Ovary (tissue), 9 donors: ENCODE data around the gene NKX6-2. TPM values are rescaled to one million over a fixed set of nuclear protein-coding genes. Genes with fewer than 3 reads are reported as not detected.

Source experiments
- DNase-seq, 5 donors: peaks; one replicate each; pipeline ENCODE4 v3.0.0-alpha.2; 2019 to 2020
- H3K27ac ChIP-seq, 2 donors: fragments of 200-600 bp; one replicate each; pipeline versions ENCODE4 v1.5.1 to v1.8.0; 2019 to 2022
- H3K27me3 ChIP-seq: fragments of 200-600 bp; one replicate; pipeline ENCODE4 v1.8.0; 2022
- H3K36me3 ChIP-seq: fragments of 200-600 bp; sonication (generic); one replicate; pipeline ENCODE4 v1.5.1; 2019
- H3K4me1 ChIP-seq: one replicate; pipeline ENCODE4 v1.8.1; 2013; ENCODE audit warnings: mild to moderate bottlenecking, moderate library complexity; ENCODE audit not compliant: insufficient read depth
- H3K4me3 ChIP-seq: fragments of 200-600 bp; sonication (generic); one replicate; pipeline ENCODE4 v1.5.1; 2017
- H3K9me3 ChIP-seq, 2 donors: fragments of 200-600 bp in 1 of 2; sonication (generic) in 1 of 2; one replicate each; pipeline versions ENCODE4 v1.5.1 to v1.8.1; 2013 to 2019; ENCODE audit warnings: mild to moderate bottlenecking in 1 of 2, moderate library complexity in 1 of 2
- EP300 ChIP-seq: sonication (generic); formaldehyde crosslinking; IDR thresholded peaks from one replicate; pipeline ENCODE4 v1.6.1; 2017; ENCODE audit warnings: antibody characterized with exemption
- POLR2A ChIP-seq: fragments of 450-650 bp; IDR thresholded peaks from one replicate; pipeline ENCODE4 v1.6.1; 2017; ENCODE audit warnings: antibody characterized with exemption, mild to moderate bottlenecking, moderate library complexity
- WGBS, 3 donors: extraction: QIAGEN DNeasy Blood & Tissue Kit in 1 of 3; methylation state at CpG; one replicate each; pipeline versions ENCODE4 v1.1.5 to v1.1.7; 2013 to 2017; 5-methylcytosine and 5-hydroxymethylcytosine counted together
- intact Hi-C, 4 donors: fragments of 100-400 bp; cut with DNase I; formaldehyde crosslinking; loops; one replicate each; pipeline versions ENCODE4 v1.11.0 to v1.15.1; 2022 to 2023
- polyA plus RNA-seq, 2 donors: library from polyadenylated mRNA; stranded (reverse); fragments of 200-250 nt in 1 of 2; fragments of 350-450 nt in 1 of 2; fragmentation: Illumina TruSeq in 1 of 2; extraction: RNeasy Lipid Tissue Mini Kit (QIAGEN cat#74804) in 1 of 2; gene quantifications; one replicate each; pipeline ENCODE4 v1.2.3, GENCODE V29; 2013 to 2014
- total RNA-seq, 7 donors: library from RNA; depleted of rRNA in 2 of 7; stranded (reverse); fragments of >200 nt in 2 of 7; fragmentation: NEBNext Ultra II Directional in 3 of 7; extraction: Animal tissue kit (Norgen Biotek cat#: 25700) in 3 of 7; gene quantifications; one replicate each; pipeline versions ENCODE4 v1.1.0 to v1.2.4, GENCODE V29; 2016 to 2023
- TF ChIP-seq, protein P1 (sequence below), 3 donors: fragments of 450-650 bp in 2 of 3; fragments of 200-600 bp in 1 of 3; IDR thresholded peaks; one replicate each; pipeline versions ENCODE4 v1.5.1 to v1.8.0; 2016 to 2022; ENCODE audit warnings: antibody characterized with exemption in 3 of 3, mild to moderate bottlenecking in 1 of 3
- donor health status: DM: no; HTN: no; CAD: no; lungs with moderate emphysema.
- donor health status: DM: no; HTN: no; CAD: no.
- donor health status: Bipolar disorder and iron deficiency.
- donor health status: DM: yes; HTN: yes; CAD: no.
- donor health status: DM: no; HTN: no; CAD: no.
- donor health status: DM: yes; HTN: yes; CAD: no.

The NKX6-2 gene
- total and polyA plus RNA-seq, 9 donors: not detected

DNA sequence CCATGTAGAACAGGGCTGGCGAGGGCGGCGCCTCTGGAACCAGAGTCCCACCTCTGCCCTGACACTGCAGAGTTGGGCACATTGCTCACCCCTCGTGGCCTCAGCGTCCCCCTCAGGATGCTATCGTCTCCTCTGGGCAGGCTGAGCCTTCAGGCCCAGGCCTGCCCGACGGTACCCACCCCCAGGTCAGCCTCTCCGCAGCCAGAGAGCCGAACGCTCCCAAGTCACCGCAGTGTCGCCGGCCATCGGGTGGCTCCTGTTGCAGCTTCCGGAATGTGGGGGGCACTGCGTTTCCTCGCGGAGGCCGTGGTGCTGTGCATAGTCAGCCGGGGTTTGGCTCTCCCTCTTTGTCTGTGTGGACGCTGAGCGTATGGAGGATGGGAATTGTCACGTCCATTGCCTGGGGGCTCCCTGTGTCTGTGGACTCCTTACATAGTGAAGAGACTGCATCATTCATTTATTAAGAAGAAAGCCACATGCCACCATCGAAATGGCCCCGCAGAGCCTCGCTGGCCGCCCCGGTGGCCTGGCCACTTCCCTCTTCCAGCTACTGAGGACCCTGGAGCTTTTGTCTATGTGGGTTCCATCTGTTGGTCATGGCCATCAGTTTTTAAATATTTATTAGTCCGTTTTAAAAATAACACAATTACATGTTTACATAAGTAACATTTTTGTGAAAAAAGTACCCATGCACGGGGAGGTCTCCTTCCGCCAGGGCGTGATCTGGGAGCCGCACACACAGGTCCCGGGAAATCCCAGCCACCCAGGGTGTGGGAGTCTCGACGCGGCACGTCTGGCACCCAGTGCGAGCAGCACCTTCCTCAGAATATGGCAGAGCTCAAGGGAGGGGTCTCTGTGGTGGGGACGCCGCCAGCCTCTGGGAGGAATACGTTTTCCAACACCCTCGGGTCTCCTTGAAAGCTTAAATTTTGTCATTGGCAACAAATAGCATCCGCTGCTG is 15.6 kb downstream of the NKX6-2 start:
- no peak for DNase-seq
- H3K27ac ChIP-seq: no peak overlapping the region
- intact Hi-C loops: no loop called here
- no peaks in the 10 kb centered on the region for H3K4me1 ChIP-seq
- H3K9me3 ChIP-seq: no peaks in the 10 kb centered on the region
- no peak for TF ChIP-seq POLR2A
- no peak overlapping the region for H3K4me3 ChIP-seq
- H3K27me3 ChIP-seq: no peaks in the 10 kb centered on the region
- 90 to 93% (median 93%) methylated on average over 44 to 45 of the region's 45 CpGs for WGBS, 3 donors
- H3K36me3 ChIP-seq: no peaks in the 10 kb centered on the region

DNA sequence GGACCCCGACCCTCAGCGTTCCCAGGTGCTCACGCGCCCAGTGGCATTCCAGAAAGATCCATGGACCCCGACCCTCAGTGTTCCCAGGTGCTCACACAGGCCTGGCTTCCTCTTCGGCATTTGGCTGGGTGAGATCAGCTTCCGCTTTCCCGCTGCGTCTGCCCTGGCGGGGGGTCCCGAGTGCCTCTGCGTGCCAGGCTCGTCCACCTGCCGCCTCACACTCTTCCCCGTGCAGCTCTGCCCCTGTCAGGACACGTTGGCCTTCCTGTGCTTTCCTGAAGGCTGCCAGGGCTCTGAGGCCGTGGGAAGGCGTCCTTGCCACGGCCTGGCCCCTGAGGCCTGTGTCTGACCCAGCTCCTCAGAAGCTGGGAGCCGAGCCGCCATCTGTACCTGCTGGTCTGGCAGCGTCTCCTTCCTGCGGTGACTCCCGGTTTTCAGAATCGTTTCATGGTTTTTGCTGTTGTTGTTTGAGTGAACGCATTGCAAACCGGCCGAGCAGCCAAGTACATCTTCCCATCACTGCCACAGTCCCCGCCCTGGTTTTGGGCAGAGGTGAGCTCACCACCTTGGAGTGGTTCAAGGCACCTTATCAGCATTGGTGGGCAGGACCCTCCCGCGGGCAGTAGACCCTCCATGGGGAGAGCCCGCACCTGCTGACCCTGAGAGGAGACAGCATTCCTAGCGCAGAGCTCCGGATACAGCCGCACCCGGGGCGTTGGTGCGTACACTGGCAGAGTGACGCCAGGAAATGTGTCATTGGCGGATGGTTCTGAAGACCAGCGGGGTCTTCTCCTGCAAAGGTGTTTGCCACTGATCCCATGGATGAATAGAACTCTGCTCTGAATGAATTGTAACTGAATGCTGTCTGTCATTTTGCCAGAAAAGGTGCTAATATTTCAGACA is 17.4 kb downstream of the NKX6-2 start:
- H3K27me3 ChIP-seq: no peaks in the 10 kb centered on the region
- no peak overlapping the region for H3K4me3 ChIP-seq
- no peaks in the 10 kb centered on the region for H3K4me1 ChIP-seq
- H3K36me3 ChIP-seq: no peaks in the 10 kb centered on the region
- whole genome bisulfite sequencing, 3 donors: 97 to 98% (median 98%) methylated on average over 41 of the region's 41 CpGs
- H3K9me3 ChIP-seq: no peaks in the 10 kb centered on the region
- no peak for DNase-seq
- intact Hi-C loops: no loop called here
- no peak overlapping the region for H3K27ac ChIP-seq
- TF ChIP-seq, protein P1, sequence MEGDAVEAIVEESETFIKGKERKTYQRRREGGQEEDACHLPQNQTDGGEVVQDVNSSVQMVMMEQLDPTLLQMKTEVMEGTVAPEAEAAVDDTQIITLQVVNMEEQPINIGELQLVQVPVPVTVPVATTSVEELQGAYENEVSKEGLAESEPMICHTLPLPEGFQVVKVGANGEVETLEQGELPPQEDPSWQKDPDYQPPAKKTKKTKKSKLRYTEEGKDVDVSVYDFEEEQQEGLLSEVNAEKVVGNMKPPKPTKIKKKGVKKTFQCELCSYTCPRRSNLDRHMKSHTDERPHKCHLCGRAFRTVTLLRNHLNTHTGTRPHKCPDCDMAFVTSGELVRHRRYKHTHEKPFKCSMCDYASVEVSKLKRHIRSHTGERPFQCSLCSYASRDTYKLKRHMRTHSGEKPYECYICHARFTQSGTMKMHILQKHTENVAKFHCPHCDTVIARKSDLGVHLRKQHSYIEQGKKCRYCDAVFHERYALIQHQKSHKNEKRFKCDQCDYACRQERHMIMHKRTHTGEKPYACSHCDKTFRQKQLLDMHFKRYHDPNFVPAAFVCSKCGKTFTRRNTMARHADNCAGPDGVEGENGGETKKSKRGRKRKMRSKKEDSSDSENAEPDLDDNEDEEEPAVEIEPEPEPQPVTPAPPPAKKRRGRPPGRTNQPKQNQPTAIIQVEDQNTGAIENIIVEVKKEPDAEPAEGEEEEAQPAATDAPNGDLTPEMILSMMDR (IDR thresholded peaks at IDR 0.05): no peak
- no peak for TF ChIP-seq EP300
- no peak for TF ChIP-seq POLR2A

DNA sequence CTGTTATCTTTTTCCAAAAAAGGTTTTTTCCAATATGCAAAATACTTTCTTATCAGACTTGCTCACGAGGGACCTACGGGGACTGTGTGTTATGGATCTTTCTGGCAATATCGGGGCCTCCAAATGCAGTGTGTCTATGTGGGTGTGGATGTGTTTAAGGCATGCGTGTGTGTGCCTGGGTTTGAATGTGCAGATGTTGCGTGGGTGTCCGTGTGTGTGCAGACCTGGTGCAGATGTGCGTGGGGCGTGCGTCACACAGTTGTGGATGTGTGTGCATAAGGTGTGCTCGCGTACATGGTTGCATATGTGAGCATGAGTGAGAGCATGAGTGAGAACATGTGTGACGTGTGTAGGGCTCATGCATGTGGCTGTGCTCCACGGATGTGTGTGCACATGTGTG is 19.7 kb downstream of the NKX6-2 start:
- TF ChIP-seq EP300 (no peak), POLR2A (no peak)
- TF ChIP-seq, protein P1 (IDR thresholded peaks at IDR 0.05): no peak
- Histone ChIP-seq H3K36me3 (no peaks in the 10 kb centered on the region), H3K4me3 (no peak overlapping the region), H3K27me3 (no peaks in the 10 kb centered on the region), H3K27ac (no peak overlapping the region), H3K4me1 (no peaks in the 10 kb centered on the region), H3K9me3 (no peaks in the 10 kb centered on the region)
- no peak for DNase-seq
- intact Hi-C loops: no loop called here
- WGBS, 3 donors: 93 to 96% (median 93%) methylated on average over 13 of the region's 13 CpGs

DNA sequence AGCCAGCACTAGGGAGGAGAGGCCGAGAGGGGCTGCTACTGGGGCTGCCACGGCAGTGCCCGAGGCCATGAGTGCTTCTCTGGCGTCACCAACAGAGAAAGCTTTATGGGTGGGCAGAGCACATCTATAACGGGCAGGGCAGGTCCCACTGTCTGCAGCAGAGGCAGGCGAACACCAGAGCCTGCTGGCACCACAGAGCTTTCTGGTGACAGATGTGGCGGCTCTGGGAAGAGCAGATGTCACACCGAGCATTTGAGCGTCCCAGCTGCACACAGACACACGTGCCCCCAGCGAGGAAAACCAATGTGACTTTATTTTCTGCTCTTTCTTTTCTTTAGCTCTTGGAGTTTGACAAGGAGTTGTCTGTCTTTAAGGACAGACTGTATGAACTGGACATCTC is 20.5 kb downstream of the NKX6-2 start:
- TF ChIP-seq POLR2A (no peak), EP300 (no peak)
- TF ChIP-seq, protein P1 (IDR thresholded peaks at IDR 0.05): no peak
- Histone ChIP-seq H3K36me3 (no peaks in the 10 kb centered on the region), H3K27me3 (no peaks in the 10 kb centered on the region), H3K9me3 (no peaks in the 10 kb centered on the region), H3K27ac (no peak overlapping the region), H3K4me3 (no peak overlapping the region), H3K4me1 (no peaks in the 10 kb centered on the region)
- intact Hi-C loops: no loop called here
- no peak for DNase-seq
- WGBS, 3 donors: 86 to 94% (median 89%) methylated on average over 11 of the region's 11 CpGs
